DMS114 treated with DMSO at 0.1 percent for 48 hours (cell line): ENCODE results near the gene LIF.
"Not testable (repeated sequence)": the region's sequence is repeated elsewhere in the genome, so short reads cannot be mapped to it uniquely, and the experiment has no call there.

Experiments used
- DNase-seq: peaks from one replicate; lab custom pipeline; 2025; ENCODE audit not compliant: unreplicated experiment; lab: John Stamatoyannopoulos, UW

The LIF gene

DNA sequence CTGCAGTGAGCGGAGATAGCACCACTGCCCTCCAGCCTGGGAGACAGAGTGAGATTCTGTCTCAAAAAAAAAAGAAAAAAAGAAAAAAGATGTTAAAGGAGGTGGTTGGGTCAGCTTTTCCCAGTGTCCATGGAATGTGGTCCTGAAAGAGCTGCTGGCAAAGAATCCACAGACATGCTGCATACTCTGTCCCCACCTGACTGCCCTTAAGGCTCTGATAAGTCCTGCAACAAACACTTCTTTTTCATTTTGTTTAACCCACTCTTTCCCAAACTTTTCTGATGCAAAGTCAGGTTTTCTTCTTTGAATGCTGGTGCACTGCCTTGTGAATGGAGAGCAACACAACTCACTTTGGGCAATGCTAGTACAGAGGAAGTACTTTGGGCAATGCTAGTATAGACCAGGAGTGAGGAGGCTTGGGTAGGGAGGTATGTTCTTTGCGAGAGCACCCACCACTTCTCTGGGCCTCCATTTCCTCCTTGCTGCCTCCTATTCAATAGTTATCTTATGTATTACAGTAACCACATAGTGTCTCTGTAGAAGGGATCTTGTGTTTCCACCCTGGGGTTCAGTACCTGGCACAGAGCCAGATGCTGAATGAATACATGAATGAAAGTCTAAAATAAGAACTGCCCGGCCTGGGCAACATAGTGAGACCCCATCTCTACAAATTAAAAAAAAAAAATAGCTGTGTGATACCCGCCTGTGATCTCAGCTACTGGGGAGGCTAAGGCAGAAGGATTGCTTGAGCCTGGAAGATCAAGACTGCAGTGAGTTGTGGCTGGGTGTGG is 18.9 kb downstream of the LIF start:
- no peak for DNase-seq

DNA sequence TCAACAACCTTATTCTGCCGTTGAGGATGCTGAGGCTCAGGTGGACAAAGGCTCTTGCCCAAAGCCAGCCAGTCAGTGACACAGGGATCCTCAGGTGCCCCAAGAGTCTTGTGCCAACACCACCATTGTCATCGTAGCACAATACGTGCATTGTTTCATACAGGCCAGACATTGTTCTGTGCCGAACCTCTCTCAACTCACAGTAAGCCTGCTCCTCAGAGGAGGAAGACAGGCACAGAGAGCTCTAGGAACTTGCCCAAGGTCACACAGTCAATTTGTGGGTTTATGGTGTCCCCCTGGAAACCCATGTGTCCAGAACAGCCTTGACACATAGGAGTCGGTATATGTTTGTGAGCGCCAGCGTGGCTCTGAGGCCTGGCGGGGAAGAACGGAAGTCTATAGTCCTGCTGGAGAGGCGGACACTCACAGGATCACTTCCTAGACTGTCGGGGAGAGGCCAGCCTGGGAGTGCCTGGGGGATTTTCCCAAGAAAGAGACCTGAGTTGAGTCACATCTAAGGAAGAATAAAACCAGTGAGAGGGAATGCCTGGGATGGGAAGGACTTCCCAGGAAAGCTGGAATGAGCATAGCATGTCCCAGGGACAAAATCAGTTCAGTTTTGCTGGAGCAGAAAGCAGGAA is 20.2 kb downstream of the LIF start:
- DNase-seq, result no peak

DNA sequence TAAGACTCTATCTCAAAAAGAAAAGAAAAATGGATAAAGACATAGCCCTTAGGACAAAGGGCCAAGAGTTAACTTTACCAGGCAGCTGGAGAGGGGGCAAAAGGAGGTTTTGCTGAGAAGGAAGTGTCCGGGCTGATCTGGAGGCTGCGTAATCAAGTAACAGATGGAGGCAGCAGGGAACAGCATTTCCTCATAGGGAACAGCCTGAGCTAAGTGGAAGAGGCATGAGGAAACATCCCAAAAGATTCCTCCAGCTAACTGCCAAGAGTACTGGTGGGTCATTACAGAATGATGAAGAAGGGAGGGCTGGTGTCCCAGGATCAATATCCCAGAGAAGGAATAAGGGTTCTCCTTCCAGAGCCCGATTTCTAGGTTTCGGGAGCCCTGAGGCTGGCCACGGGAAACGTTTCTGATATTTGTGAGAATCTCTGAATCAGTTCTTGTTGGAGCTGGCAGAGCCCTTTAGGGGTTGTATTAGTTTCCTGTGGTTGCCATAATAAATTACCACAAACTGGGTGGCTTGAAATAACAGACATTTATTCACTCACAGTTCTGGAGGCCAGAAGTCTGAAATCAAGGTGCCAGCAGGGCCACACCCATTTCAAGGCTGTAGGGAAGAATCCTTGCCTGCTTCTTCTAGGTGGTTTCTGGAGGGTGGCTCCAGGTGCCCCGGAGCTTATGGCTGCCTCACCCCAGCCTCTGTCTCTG is 21.2 kb downstream of the LIF start:
- DNase-seq, result no peak

DNA sequence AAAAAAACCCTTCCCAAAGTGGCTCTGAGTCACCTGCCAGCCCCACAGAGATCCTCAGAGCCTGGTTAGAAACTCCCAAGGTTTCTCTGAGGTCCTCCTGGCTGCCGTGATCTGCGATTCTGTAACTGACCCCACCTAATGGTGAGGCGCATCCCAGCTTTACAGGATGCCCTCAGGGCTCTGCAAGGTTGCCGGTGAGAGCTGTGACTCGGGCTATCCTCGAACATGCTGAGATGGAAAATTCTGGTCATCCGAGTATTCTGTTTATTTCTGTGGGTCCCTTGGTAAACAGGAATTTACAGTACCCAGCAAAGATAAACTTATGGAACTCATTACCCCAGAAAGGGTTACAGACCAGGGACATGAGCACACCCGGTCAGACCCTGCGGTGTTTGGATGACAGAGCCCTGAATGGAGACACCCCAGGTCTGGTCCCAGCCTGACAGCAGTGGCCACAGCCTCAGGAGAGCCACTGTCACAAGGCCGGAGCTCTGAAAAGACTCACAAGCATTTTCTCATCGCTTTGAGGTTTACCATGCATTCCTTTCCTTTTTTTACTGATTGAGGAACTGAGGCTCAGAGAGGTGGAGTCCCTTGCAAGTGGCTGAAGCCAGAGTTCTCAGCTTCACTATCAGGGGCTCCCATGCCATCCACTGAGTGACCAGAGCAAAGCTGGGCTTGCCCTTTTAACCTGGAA is 22.2 kb downstream of the LIF start:
- no peak for DNase-seq

DNA sequence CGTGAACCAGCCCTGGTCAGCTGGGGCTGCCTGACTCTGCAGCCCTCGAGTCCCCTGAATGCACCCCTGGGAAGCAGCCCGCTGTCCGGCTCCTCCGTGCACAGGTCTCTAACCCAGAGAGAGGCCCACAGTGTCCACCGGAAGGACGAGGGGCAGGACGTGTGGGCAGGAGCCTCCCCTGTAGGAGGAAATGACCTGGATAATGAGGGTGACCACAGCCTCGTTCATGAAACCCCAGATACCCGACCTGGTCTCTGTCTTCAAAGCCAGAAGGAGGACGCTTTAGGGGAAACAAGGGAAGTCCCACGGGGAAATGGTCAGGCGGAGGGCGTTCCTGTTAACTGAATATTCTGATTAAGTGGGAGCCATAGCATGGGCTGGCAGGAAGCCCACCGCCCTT is 23.3 kb downstream of the LIF start:
- no peak for DNase-seq

DNA sequence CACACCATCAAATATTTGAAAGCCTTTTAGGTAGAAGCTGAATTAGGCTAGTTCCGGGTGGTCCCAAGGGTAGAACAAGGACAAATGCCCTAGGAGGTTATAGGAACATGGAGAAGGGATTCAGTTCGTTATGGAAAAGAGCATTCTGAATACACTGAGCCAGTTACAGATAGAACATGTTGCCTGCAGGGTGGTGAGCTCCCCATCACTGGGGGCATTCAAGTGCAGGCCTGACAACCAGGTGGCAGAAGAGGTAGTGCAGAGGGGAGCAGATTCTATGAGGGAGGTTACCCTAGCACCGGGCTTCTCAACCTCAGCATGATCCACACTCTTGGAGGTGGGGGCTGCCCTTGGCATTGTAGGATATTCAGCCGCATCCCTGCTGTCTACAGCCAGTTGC is 24.2 kb downstream of the LIF start:
- DNase-seq, result no peak

DNA sequence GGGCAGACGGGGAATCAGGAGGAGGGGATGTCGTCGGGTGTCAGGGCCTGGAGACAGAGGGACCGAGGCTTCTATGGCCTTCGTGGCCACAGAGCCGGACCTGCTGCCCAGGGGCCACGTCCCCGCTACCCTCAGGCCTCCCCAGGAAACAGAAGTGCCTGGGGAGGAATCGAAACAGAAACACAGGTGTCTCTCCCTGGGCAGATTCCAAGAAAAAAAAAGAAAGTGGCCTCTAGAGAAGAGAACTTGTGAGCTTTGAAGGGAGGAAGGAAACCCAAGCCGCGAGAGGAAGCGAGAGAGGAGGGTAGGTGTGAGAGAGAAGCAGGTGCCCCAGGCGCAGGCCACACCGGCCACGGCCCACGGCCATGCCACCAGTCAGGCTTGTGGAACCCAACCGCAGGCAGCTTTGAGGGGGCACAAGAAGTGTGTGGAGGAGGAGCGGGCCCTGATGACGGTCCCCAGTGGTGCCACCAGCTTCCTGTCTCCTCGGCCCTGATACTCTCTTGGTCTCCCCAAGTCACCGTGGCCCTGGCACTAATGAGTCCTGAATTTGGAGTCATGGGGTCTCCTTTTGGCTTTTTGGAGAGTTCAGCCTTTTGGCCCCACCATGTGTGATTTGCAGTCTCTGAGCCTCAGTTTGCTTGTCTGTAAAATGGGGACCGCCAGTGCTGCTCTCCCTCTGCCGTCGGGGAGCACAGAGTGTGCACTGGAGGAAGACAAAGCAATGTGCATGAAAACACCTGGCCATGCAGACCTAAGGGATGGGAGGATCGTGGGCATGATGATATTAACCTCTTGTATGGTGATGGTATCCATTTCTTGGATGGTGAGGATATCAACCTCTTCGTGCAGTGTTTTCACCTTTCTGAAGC is 25.2 kb downstream of the LIF start:
- DNase-seq, result no peak

DNA sequence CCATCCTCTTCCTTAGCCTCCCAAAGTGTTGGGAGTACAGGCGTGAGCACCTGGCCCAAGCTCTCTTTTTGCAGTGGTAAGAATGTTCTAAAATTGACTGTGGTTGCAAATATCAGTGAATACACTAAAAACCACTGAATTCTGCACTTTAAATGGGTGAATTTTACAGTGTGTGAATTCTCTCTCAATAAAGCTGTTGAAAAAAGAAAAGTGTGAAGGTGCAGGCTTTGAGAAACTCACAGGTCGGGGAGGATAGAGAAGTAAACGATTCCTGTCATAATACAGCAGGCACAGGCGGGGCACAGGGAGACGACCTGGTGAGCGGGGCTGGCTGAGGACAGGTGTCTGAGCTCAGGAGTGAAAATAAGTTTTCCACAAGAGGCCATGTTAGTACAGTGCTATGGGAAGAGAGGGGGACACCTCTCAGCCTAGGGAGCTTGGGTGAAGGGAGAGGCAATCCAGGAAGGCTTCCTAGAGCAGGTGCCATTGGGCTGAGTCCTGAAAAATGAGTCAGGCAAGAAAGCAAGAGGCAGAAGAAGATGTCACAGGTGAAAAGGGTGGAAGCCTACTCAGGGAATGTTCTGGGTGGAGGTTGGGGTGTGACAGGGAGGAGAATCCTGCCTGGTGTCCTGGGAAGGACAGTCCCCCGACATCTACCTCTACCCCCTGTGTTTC is 26.1 kb downstream of the LIF start:
- DNase-seq, result no peak

DNA sequence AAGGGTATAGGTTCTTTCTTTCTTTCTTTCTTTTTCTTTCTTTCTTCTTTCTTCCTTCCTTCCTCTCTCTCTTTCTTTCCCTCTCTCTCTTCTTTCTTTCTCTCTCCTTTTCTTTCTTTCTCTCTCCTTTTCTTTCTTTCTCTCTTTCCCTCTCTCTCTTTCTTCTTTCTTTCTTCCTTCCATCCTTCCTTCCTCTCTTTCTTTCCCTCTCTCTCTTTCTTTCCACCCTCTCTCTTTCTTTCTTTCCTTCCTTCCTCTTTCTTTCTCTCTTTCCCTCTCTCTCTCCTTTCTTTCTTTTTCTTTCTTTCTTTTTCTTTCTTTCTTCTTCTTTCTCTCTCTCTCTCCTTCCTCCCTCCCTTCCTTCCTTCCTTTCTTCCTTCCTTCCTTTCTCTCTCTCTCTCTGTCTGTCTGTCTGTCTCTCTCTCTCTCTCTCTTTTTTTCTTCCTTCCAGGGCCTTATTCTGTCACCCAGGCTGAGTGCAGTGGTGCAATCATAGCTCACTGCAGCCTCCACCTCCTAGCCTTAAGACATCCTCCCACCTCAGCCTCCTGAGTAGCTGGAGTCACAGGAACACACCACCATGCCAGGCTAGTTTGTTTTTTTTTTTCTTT is 26.8 kb downstream of the LIF start:
- DNase-seq, result no peak

DNA sequence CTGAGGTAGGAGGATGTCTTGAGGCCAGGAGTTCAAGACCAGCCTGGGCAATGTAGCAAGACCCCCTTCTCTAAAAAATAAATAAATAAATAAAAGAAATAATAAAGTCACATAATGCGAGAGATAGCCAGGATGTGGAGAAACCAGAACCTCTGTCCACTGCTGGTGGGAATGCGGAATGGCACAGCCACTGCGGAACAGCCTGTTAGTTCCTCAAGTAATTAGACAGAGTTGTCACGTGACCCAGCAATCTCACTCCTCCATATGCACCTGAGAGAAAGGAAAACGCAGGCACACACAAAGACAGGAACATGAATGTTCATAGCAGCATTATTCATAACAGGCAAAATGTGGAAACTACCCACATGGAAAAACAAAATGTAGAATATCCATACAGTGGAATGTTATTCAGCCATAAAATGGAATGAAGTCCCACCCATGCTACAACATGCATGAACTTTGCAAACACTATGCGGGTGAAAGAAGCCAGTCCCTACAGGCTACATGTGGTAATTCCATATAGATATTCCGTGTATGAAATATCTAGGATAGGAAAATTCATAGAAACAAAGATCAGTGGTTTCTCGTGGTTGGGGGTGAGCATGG is 27.4 kb downstream of the LIF start:
- DNase-seq, result no peak

DNA sequence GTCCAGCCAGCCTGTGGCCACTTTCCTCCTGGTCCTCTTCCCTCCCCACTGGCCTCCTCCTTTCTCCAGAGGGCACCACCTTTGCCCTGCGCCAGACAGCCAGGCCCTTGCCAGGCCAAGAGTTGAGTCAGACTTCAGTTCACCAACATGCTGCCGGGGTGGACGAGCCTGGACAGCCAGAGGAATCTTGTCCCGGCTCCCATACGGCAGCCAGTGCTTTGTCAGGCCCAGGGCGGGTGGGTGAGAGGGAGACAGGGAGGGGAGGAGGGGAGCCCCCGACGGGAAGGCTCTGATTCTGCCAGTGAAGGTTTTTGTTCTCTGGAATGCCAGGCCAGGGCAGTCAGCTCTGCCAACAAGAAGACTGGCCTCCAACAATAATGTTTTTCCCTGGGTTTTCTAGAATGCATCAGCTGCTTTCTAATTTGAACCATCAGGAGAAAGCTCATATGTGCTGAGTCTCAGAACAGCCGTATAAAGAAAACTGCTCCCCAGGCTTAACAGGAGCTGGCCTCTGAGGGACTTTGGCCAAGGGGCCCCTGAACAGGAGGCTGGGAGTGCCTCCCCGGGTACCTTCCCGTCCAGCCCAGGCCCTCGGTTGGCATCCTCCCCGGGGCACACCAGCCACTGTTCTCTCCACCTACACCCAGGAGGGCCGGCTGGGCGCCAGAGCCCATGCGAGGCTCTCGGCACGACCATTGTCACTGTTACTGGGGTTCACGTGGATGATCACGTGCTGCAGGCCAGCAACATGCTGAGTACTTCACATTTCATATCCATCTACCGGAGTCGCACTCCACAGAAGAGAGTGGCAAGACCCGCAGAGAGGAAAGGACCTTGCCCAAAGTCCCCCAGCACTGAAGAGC is 28.6 kb downstream of the LIF start:
- no peak for DNase-seq

DNA sequence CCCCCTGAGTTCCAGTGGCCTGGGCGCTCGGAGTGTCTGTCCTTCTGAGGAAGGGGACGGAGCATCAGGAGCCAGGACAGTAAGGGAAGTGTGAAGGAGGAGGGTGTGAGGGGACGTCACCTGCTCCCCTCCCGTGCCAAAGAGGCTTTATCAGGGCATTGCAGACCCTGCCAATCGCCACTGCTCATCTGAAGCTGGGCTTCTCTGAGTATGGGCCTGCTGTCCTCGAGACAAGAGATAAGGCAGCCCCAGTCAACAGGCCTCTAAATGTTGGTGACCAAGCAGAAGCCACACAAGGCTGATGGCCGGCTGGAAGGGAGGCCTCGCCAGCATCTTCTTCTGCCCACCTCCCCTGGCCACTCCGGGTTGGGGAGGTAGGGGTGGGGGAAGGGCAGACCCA is 29.8 kb downstream of the LIF start:
- DNase-seq, result no peak

DNA sequence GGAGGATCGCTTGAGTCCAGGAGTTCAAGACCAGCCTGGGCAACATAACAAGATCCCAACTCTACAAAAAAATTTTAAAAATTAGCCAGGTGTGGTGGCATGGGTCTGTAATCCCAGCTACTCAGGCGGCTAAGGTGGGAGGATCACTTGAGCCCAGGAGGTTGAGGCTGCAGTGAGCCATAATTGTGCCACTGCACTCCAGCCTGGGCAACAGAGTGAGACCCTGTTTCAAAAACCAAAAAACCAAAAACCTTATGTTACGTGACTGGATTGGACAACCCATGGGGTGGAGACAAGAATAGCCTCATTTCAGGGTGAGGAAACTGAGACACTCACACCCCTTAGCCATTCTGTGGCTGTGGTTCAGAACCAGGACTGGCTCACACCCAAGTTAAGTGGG is 30.3 kb downstream of the LIF start:
- not testable (repeated sequence) for DNase-seq

DNA sequence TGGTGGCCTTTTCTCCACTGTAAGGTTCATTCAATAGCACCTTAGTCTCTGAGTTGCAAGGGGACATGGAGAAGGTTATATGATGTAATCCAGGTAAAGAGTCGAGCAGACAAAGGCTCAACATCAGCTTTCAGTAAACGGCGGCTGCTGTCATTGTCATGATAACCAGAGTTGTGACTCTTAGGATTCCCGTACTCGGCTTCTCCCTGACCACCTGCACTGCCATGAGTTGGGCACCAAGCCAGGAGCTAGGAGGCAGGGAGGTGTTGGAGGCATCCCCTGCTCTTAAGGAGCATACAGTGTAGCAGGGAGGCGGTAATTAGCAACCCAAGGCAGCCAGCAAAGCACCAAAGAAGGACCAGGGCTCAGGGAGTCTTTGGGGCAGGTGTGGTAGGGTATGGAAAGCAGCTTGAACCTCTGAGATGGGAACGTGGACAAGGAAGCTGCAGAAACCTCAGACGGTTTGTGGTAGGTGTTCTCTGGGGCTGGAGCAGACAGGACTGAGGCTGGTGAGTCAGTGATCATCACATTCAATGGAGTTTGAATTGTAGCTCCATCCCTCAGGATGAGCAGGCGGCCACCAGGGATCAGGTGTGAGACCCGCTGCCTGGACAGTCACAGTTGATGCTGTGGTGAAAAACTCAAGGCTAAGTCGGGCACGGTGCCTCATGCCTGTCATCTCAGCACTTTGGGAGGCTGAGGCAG is 31.7 kb downstream of the LIF start:
- no peak for DNase-seq

DNA sequence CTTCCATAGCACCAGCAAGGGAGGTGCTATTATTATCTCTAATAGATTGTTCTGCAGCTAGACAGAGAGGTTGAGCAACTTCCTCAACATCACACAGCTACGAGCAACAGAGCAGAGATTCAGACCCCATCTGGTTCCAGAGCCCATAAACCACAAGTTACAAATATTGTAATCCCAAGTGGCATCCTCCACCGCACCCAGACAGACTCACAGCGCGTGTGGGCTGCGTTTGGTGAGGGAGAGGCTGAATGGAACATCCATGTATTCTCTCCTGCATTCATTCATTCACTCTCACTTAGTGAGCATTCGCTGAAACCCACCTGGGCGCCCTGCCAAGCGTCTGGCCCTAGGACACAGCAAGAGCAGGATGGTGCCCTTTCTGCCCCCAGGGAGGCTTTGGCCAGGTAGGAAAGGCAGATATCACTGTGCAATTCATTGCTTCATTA is 33.5 kb downstream of the LIF start:
- no peak for DNase-seq

DNA sequence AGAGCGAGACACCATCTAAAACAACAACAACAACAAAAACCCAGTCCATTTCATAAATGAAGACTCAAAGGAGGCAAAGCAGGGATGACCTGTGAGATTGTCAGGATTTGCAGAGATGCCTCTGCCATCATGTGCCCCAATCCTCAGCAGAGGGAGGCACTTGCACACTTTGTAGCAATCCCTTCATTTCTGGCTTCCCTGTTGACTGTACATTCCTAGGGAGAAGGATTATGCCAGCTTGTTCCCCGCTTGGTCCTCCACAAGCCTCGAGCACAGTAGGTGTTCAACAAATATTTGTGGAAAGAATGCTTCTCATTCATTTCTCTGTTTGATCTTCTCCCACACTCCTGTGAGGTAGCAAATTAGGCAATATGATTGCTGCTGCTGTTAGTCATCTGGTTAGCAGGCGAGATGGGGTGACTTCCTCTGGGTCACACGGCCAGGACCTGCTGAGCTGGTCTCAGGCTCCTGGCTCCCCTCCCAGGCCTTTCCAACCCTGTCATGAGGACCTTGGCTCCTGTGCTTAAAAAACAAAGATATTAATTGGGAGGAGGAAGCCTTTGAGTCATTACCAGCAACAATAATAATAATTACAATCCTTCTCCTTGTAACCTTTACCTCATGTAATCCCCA is 34.1 kb downstream of the LIF start:
- DNase-seq, result no peak

DNA sequence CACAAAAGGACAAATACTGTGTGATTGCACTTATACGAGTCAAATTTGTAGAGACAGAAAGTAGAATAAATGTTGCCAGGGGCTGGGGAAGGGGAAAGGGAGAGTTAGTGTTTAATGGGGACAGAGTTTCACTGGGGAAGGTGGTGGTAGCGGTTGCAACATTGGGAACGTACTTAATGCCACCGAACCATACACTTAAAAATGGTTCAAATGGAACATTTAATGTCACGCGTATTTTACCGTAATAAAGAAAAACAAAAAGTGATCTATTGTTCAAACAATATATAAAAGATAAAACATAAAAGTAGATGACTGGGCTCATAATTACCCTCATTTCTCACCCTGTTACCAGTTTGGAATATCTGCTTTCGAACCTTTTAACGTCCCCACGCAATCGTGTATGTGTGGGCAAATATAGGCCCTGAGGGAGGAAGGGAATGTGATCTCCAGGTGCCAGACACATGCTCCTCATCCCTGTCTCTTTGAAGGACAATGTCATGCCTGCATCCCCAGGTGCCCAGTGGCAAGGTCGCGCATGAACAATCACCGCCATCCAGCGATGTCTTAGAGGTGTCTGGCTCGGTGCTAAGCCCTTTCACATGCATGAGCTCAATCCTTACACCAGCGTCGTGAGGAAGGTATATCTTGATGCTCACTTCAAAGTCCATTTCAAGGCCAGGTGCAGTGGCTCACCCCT is 35.3 kb downstream of the LIF start:
- DNase-seq, result no peak
